CD4-positive, alpha-beta memory T cell (primary cell): ENCODE measurements around the gene PLTP. TPM values are rescaled to one million over a fixed set of nuclear protein-coding genes. Genes with fewer than 3 reads are reported as not detected.
"Not testable (repeated sequence)": the region's sequence is repeated elsewhere in the genome, so short reads cannot be mapped to it uniquely, and the experiment has no call there.

Source experiments
- CTCF ChIA-PET: fragments of 350-600 bp; sonication (Branson Sonifier 250); formaldehyde crosslinking; loops from one replicate; lab custom pipeline; 2021; ENCODE audit warnings: inconsistent platforms; ENCODE audit not compliant: partially characterized antibody; lab: Charles Lee
- POLR2A ChIA-PET: fragments of 350-600 bp; sonication (Branson Sonifier 250); formaldehyde crosslinking; loops from one replicate; lab custom pipeline; 2021; ENCODE audit not compliant: partially characterized antibody; lab: Charles Lee
- DNase-seq, 5 donors: peaks; one replicate each; pipeline versions ENCODE4 v3.0.0 to v3.0.0-alpha.2; 2020 to 2022; ENCODE audit warnings: mixed read lengths in 1 of 5
- H3K27ac ChIP-seq: one replicate; pipeline ENCODE4 v1.7.0; 2013; ENCODE audit warnings: low read depth, low read length
- H3K27me3 ChIP-seq: 2 replicates; pipeline ENCODE4 v1.7.0; 2013; ENCODE audit warnings: mild to moderate bottlenecking, low read length, moderate library complexity; ENCODE audit not compliant: insufficient read depth
- H3K36me3 ChIP-seq: 2 replicates; pipeline ENCODE4 v1.7.0; 2013; ENCODE audit warnings: mild to moderate bottlenecking, low read length, moderate library complexity; ENCODE audit not compliant: insufficient read depth
- H3K4me1 ChIP-seq: 2 replicates; pipeline ENCODE4 v1.7.0; 2013; ENCODE audit warnings: mild to moderate bottlenecking, low read length, moderate library complexity; ENCODE audit not compliant: insufficient read depth
- H3K4me3 ChIP-seq, 2 donors: one replicate each; pipeline ENCODE4 v1.7.0; 2013; ENCODE audit warnings: low read length in 2 of 2, mild to moderate bottlenecking in 1 of 2
- H3K9me3 ChIP-seq, 2 donors: one replicate each; pipeline ENCODE4 v1.7.0; 2013; ENCODE audit warnings: low read length in 2 of 2, control low read depth in 1 of 2; ENCODE audit not compliant: control insufficient read depth in 1 of 2
- H3K27ac Mint-ChIP-seq, 7 donors: one replicate each; pipeline ENCODE4 v1.8.0; 2020 to 2021; ENCODE audit warnings: mixed read lengths in 7 of 7, mild to moderate bottlenecking in 6 of 7, inconsistent platforms in 3 of 7, moderate library complexity in 3 of 7
- H3K27me3 Mint-ChIP-seq, 2 donors: one replicate each; pipeline ENCODE4 v1.8.0; 2020 to 2021; ENCODE audit warnings: mixed read lengths in 2 of 2
- H3K36me3 Mint-ChIP-seq, 2 donors: one replicate each; pipeline ENCODE4 v1.8.0; 2020 to 2021; ENCODE audit warnings: mixed read lengths in 2 of 2, inconsistent platforms in 1 of 2, mild to moderate bottlenecking in 1 of 2
- H3K4me1 Mint-ChIP-seq, 4 donors: one replicate each; pipeline ENCODE4 v1.8.0; 2020 to 2021; ENCODE audit warnings: mixed read lengths in 4 of 4, mild to moderate bottlenecking in 1 of 4
- H3K4me3 Mint-ChIP-seq, 8 donors: one replicate each; pipeline ENCODE4 v1.8.0; 2020 to 2021; ENCODE audit warnings: mixed read lengths in 8 of 8, mild to moderate bottlenecking in 7 of 8, moderate library complexity in 6 of 8, inconsistent platforms in 3 of 8
- H3K9me3 Mint-ChIP-seq, 8 donors: one replicate each; pipeline ENCODE4 v1.8.0; 2020 to 2021; ENCODE audit warnings: mixed read lengths in 8 of 8, mild to moderate bottlenecking in 5 of 8, inconsistent platforms in 3 of 8, moderate library complexity in 1 of 8
- intact Hi-C: fragments of 100-400 bp; cut with micrococcal nuclease; formaldehyde crosslinking; loops from one replicate; pipeline ENCODE4 v1.15.1; 2023
- polyA plus RNA-seq, 2 donors: library from polyadenylated mRNA; unstranded; fragments of 300-500 nt; fragmentation: Illumina TruSeq; gene quantifications; one replicate each; pipeline ENCODE4 v1.2.3, GENCODE V29; 2021
- total RNA-seq, 2 experiments: library from RNA; stranded (reverse); gene quantifications; one replicate each; pipeline ENCODE4 v1.2.3, GENCODE V29; 2021

PLTP gene
- total and polyA plus RNA-seq, 4 experiments from 2014 or later: 0.19 to 0.69 (median 0.29) TPM; not detected in 1

GRCh38 chr20:45931680-45932079 lies 19.7 kb upstream of the PLTP start:
- intact Hi-C loops, H3K36me3 ChIP-seq, H3K27me3 Mint-ChIP-seq, DNase-seq, H3K9me3 ChIP-seq, H3K27ac ChIP-seq, H3K4me3 ChIP-seq, H3K27me3 ChIP-seq, H3K4me3 Mint-ChIP-seq, H3K9me3 Mint-ChIP-seq: not testable (repeated sequence)
- CTCF ChIA-PET: interaction anchor here (0.8 kb wide), 1 partner anchor 92 kb away, joined by 8 read pairs; no protein-coding TSS in a partner anchor
- peaks cover 16% of the 10 kb centered on the region for H3K4me1 ChIP-seq
- peaks cover 9 to 26% (median 17%) of the 10 kb centered on the region in 4 donors for H3K4me1 Mint-ChIP-seq
- POLR2A ChIA-PET: interaction anchor here (0.7 kb wide), 1 partner anchor 107 kb away, joined by 3 read pairs; no protein-coding TSS in a partner anchor
- peaks cover 0 to 17% of the 10 kb centered on the region in 2 donors for H3K36me3 Mint-ChIP-seq
- peak overlapping the region in 1 of 7 donors; percentile 18 for H3K27ac Mint-ChIP-seq

GRCh38 chr20:45927071-45927878 lies 15.3 kb upstream of the PLTP start:
- Histone ChIP-seq H3K36me3 (no peaks in the 10 kb centered on the region), H3K4me3 (no peak overlapping the region), H3K4me1 (peaks cover 4% of the 10 kb centered on the region), H3K27me3 (no peaks in the 10 kb centered on the region), H3K27ac (no peak overlapping the region), H3K9me3 (no peaks in the 10 kb centered on the region)
- no peaks in the 10 kb centered on the region for H3K9me3 Mint-ChIP-seq
- H3K27me3 Mint-ChIP-seq: no peaks in the 10 kb centered on the region
- ChIA-PET CTCF (interaction anchor here (1.0 to 1.1 kb wide), 2 partner anchors 43 to 102 kb away, joined by 3 to 4 read pairs; no protein-coding TSS in a partner anchor), POLR2A (interaction anchor here (0.7 to 3.2 kb wide), 4 partner anchors 17 to 57 kb away, joined by 3 to 11 read pairs (median 4); partner anchors contain the start of genes CTSA and NEURL2)
- intact Hi-C loops: no loop called here
- H3K4me1 Mint-ChIP-seq: peaks cover 0 to 4% (median 2%) of the 10 kb centered on the region in 4 donors
- no peak overlapping the region for H3K4me3 Mint-ChIP-seq
- H3K36me3 Mint-ChIP-seq: no peaks in the 10 kb centered on the region
- no peak for DNase-seq
- peak overlapping the region in 2 of 7 donors; percentile 24 to 68 for H3K27ac Mint-ChIP-seq

GRCh38 chr20:45926731-45927070 lies 14.7 kb upstream of the PLTP start:
- Histone ChIP-seq H3K9me3 (no peaks in the 10 kb centered on the region), H3K27ac (no peak overlapping the region), H3K4me1 (peaks cover 4% of the 10 kb centered on the region), H3K27me3 (no peaks in the 10 kb centered on the region), H3K4me3 (no peak overlapping the region), H3K36me3 (no peaks in the 10 kb centered on the region)
- ChIA-PET POLR2A (interaction anchor here (0.7 to 2.5 kb wide), 3 partner anchors 8 to 22 kb away, joined by 3 to 13 read pairs (median 3); partner anchors contain the start of gene PCIF1), CTCF (interaction anchor here (1.0 kb wide), 1 partner anchor 44 kb away, joined by 4 read pairs; no protein-coding TSS in a partner anchor)
- Mint-ChIP-seq H3K4me1 (peaks cover 0 to 4% (median 2%) of the 10 kb centered on the region in 4 donors), H3K27me3 (peaks cover under 1 to 2% of the 10 kb centered on the region in 2 donors), H3K27ac (no peak overlapping the region), H3K36me3 (no peaks in the 10 kb centered on the region), H3K4me3 (no peak overlapping the region), H3K9me3 (no peaks in the 10 kb centered on the region)
- no peak for DNase-seq
- intact Hi-C loops: no loop called here

GRCh38 chr20:45925821-45926506 lies 14.0 kb upstream of the PLTP start:
- Mint-ChIP-seq H3K27ac (no peak overlapping the region), H3K9me3 (no peaks in the 10 kb centered on the region), H3K36me3 (no peaks in the 10 kb centered on the region), H3K27me3 (peaks cover 2 to 5% of the 10 kb centered on the region in 2 donors), H3K4me1 (peaks cover 0 to 4% (median 2%) of the 10 kb centered on the region in 4 donors), H3K4me3 (no peak overlapping the region)
- intact Hi-C loops: no loop called here
- H3K27me3 ChIP-seq: peaks cover 2% of the 10 kb centered on the region
- DNase-seq: no peak
- no peaks in the 10 kb centered on the region for H3K36me3 ChIP-seq
- H3K4me1 ChIP-seq: peaks cover 4% of the 10 kb centered on the region
- no peak overlapping the region for H3K27ac ChIP-seq
- no peaks in the 10 kb centered on the region for H3K9me3 ChIP-seq
- ChIA-PET CTCF (interaction anchor here (0.9 kb wide), 1 partner anchor 88 kb away, joined by 3 read pairs; no protein-coding TSS in a partner anchor), POLR2A (interaction anchor here (0.7 to 2.5 kb wide), 3 partner anchors 8 to 36 kb away, joined by 3 to 13 read pairs (median 3); partner anchors contain the start of gene PCIF1)
- no peak overlapping the region for H3K4me3 ChIP-seq

- no peaks in the 10 kb centered on the region for H3K36me3 Mint-ChIP-seq
- Histone ChIP-seq H3K4me1 (peaks cover 4% of the 10 kb centered on the region), H3K27me3 (peaks cover 7% of the 10 kb centered on the region), H3K9me3 (no peaks in the 10 kb centered on the region), H3K27ac (no peak overlapping the region), H3K36me3 (no peaks in the 10 kb centered on the region), H3K4me3 (no peak overlapping the region)
- intact Hi-C loops: no loop called here
- peaks cover 0 to 4% (median 2%) of the 10 kb centered on the region in 4 donors for H3K4me1 Mint-ChIP-seq
- no peak for DNase-seq
- H3K27ac Mint-ChIP-seq: peak overlapping the region in 2 of 7 donors; percentile 3 to 31
- H3K9me3 Mint-ChIP-seq: no peaks in the 10 kb centered on the region
- ChIA-PET CTCF (interaction anchor here (1.1 to 1.4 kb wide), 3 partner anchors 8 to 124 kb away, joined by 3 to 4 read pairs (median 3); partner anchors contain the start of gene PCIF1), POLR2A (interaction anchor here (0.7 to 2.5 kb wide), 6 partner anchors 10 to 68 kb away, joined by 3 to 13 read pairs (median 3); partner anchors contain the start of gene PCIF1)
- H3K27me3 Mint-ChIP-seq: peaks cover 7 to 11% of the 10 kb centered on the region in 2 donors
- H3K4me3 Mint-ChIP-seq: no peak overlapping the region
These were observed 12.7 kb upstream of the PLTP start for GRCh38 chr20:45924391-45925261.

GRCh38 chr20:45921337-45922189 lies 9.6 kb upstream of the PLTP start:
- H3K4me1 ChIP-seq: peaks cover 4% of the 10 kb centered on the region
- no peak overlapping the region for H3K4me3 Mint-ChIP-seq
- peaks cover 7% of the 10 kb centered on the region for H3K27me3 ChIP-seq
- ChIA-PET POLR2A (interaction anchor here (1.5 kb wide), 1 partner anchor 13 kb away, joined by 5 read pairs; the partner anchor contains the start of gene PCIF1), CTCF (interaction anchor here (1.3 to 1.5 kb wide), 2 partner anchors 12 to 122 kb away, joined by 3 to 5 read pairs; partner anchors contain the start of gene PCIF1)
- peaks cover 16 to 20% of the 10 kb centered on the region in 2 donors for H3K27me3 Mint-ChIP-seq
- DNase-seq: no peak
- no peak overlapping the region for H3K27ac ChIP-seq
- H3K9me3 ChIP-seq: no peaks in the 10 kb centered on the region
- no peaks in the 10 kb centered on the region for H3K36me3 ChIP-seq
- intact Hi-C loops: no loop called here
- no peak overlapping the region for H3K4me3 ChIP-seq
- H3K27ac Mint-ChIP-seq: peak overlapping the region in 1 of 7 donors; percentile 21
- no peaks in the 10 kb centered on the region for H3K9me3 Mint-ChIP-seq
- H3K36me3 Mint-ChIP-seq: no peaks in the 10 kb centered on the region
- H3K4me1 Mint-ChIP-seq: peaks cover 0 to 3% (median 0%) of the 10 kb centered on the region in 4 donors
